K562 (cell line): Measurements from ENCODE around the gene UBE2I. TPM values are rescaled to one million over a fixed set of nuclear protein-coding genes. Genes with fewer than 3 reads are reported as not detected.
A peak's percentile ranks its signal among the peaks of the same experiment; 100 is the strongest.

Experiments used
- ATAC-seq: fragments of 200-7000 bp; cut with Tn5 transposase; 3 replicates; pipeline ENCODE4 v1.9.1; 2020; ENCODE audit warnings: moderate library complexity
- BruUV-seq: library from RNA; stranded (reverse); fragments of 400-500 nt; replicated peaks from 2 replicates; lab custom pipeline; 2021; lab: Mats Ljungman, UMichigan
- CTCF ChIA-PET: fragments of 300-600 bp; formaldehyde crosslinking; extraction: SDS; loops from one replicate; lab custom pipeline; 2021; ENCODE audit warnings: low intra/inter-chr PET ratio; lab: Yijun Ruan, JAX
- POLR2A ChIA-PET: fragments of 300-600, 350-650 bp; sonication (Branson Sonifier 250); formaldehyde crosslinking; extraction: SDS; loops from one replicate; lab custom pipeline; 2021; ENCODE audit warnings: antibody characterized with exemption, inconsistent platforms; lab: Yijun Ruan, JAX
- DNase-seq, 4 experiments: peaks; one replicate each; pipeline versions ENCODE4 v3.0.0 to v3.0.0-alpha.2; 2011 to 2018; ENCODE audit warnings: low spot score in 3 of 4, mixed read lengths in 3 of 4; ENCODE audit errors: extremely low read depth in 1 of 4
- FAIRE-seq: peaks from 2 replicates; lab custom pipeline; 2011; peaks lifted over from hg19 to GRCh38; lab: Jason Lieb, UNC
- H2AFZ ChIP-seq: 2 replicates; pipeline ENCODE4 v1.6.0; 2011; ENCODE audit warnings: low read depth, low read length, control low read depth, inconsistent platforms
- H3K27ac ChIP-seq: fragments of 200-600 bp; 3 replicates; pipeline ENCODE4 v1.8.0; 2011; ENCODE audit warnings: low read depth, mild to moderate bottlenecking, control low read depth, inconsistent platforms, low read length, moderate library complexity, mixed read lengths; ENCODE audit errors: extremely low read depth
- H3K27me3 ChIP-seq, 2 experiments: fragments of 300-600 bp in 1 of 2; 2 replicates in 1 of 2; 3 replicates in 1 of 2; pipeline versions ENCODE4 v1.6.0 to v1.8.0; 2011; ENCODE audit warnings: inconsistent platforms in 2 of 2, low read length in 2 of 2, mild to moderate bottlenecking in 1 of 2, mixed read lengths in 1 of 2, moderate library complexity in 1 of 2; ENCODE audit not compliant: control insufficient read depth in 2 of 2, insufficient read depth in 2 of 2
- H3K36me3 ChIP-seq: fragments of 300-600 bp; 3 replicates; pipeline ENCODE4 v1.8.0; 2011; ENCODE audit warnings: mild to moderate bottlenecking, low read length, inconsistent platforms; ENCODE audit not compliant: control insufficient read depth, insufficient read depth
- H3K4me1 ChIP-seq, 2 experiments: fragments of 200-600 bp in 1 of 2; replicated peaks in 1 of 2; 2 replicates in 1 of 2; 3 replicates in 1 of 2; pipeline versions ENCODE4 v1.5.1 to v1.8.0; 2011; ENCODE audit warnings: inconsistent platforms in 2 of 2, low read length in 2 of 2, mild to moderate bottlenecking in 1 of 2, mixed read lengths in 1 of 2, moderate library complexity in 1 of 2; ENCODE audit not compliant: control insufficient read depth in 2 of 2, insufficient read depth in 2 of 2
- H3K4me2 ChIP-seq: 2 replicates; pipeline ENCODE4 v1.6.1; 2011; ENCODE audit warnings: low read length, control low read depth, inconsistent platforms, mixed read lengths; ENCODE audit not compliant: insufficient read depth
- H3K4me3 ChIP-seq: fragments of 200-600 bp; sonication (generic), shearing (Covaris generic); 2 replicates; pipeline ENCODE4 v1.5.1; 2016; ENCODE audit warnings: control low read depth, inconsistent platforms
- H3K79me2 ChIP-seq: fragments of 200-600 bp; 3 replicates; pipeline ENCODE4 v1.8.0; 2011; ENCODE audit warnings: low read length, inconsistent platforms; ENCODE audit not compliant: control insufficient read depth, insufficient read depth
- H3K9ac ChIP-seq, 2 experiments: 2 replicates each; pipeline versions ENCODE4 v1.6.0 to v1.6.1; 2011; ENCODE audit warnings: low read depth in 2 of 2, low read length in 2 of 2, control low read depth in 1 of 2, inconsistent platforms in 1 of 2, mild to moderate bottlenecking in 1 of 2, mixed read lengths in 1 of 2; ENCODE audit not compliant: insufficient read depth in 1 of 2
- H3K9me1 ChIP-seq: one replicate; pipeline ENCODE4 v1.6.0; 2011; ENCODE audit warnings: inconsistent platforms, mild to moderate bottlenecking, low read length, moderate library complexity; ENCODE audit not compliant: control insufficient read depth, insufficient read depth
- H3K9me3 ChIP-seq: replicated peaks from 2 replicates; pipeline ENCODE4 v1.5.1; 2011; ENCODE audit warnings: low read depth, low read length, inconsistent platforms; ENCODE audit not compliant: control insufficient read depth, insufficient read depth
- H4K20me1 ChIP-seq: replicated peaks from 2 replicates; pipeline ENCODE4 v1.6.1; 2011; ENCODE audit warnings: low read length, inconsistent platforms, mixed read lengths; ENCODE audit not compliant: control insufficient read depth, insufficient read depth
- FOXA3 ChIP-seq, 2 experiments: fragments of 450-650 bp in 1 of 2; sonication (generic) in 1 of 2; formaldehyde crosslinking; IDR thresholded peaks in 1 of 2; conservative IDR thresholded peaks in 1 of 2; 2 replicates each; pipeline versions ENCODE4 v1.4.0 to v1.8.0; 2020 to 2022; ENCODE audit warnings: mild to moderate bottlenecking in 2 of 2, missing genetic modification reagents in 1 of 2
- HDAC1 ChIP-seq, 2 experiments: fragments of 450-650 bp; IDR thresholded peaks; 2 replicates each; pipeline ENCODE4 v1.6.1; 2016 to 2017; ENCODE audit warnings: inconsistent platforms in 1 of 2, mild to moderate bottlenecking in 1 of 2, moderate library complexity in 1 of 2
- LCOR ChIP-seq: sonication (generic); formaldehyde crosslinking; IDR thresholded peaks from 2 replicates; pipeline ENCODE4 v1.8.0; 2022; ENCODE audit warnings: mild to moderate bottlenecking, missing genetic modification reagents
- MEF2A ChIP-seq: IDR thresholded peaks from 2 replicates; pipeline ENCODE4 v1.6.1; 2011; ENCODE audit warnings: low read depth, mild to moderate bottlenecking, low read length, moderate library complexity; ENCODE audit not compliant: control insufficient read depth
- MXI1 ChIP-seq: IDR thresholded peaks from 2 replicates; pipeline ENCODE4 v1.6.1; 2011; ENCODE audit warnings: low read depth, mild to moderate bottlenecking, improper control_type of control experiment, low read length
- PRMT5 ChIP-seq: sonication (generic); formaldehyde crosslinking; IDR thresholded peaks from 2 replicates; pipeline ENCODE4 v1.5.0; 2020; ENCODE audit warnings: missing genetic modification reagents
- SMARCE1 ChIP-seq: fragments of 450-650 bp; IDR thresholded peaks from 2 replicates; pipeline ENCODE4 v1.7.1; 2016; ENCODE audit warnings: mild to moderate bottlenecking
- SMC3 ChIP-seq: conservative IDR thresholded peaks from 2 replicates; pipeline ENCODE4 v1.6.1; 2011; ENCODE audit warnings: low read depth, low read length, improper control_type of control experiment; ENCODE audit not compliant: insufficient read depth
- SRF ChIP-seq, 2 experiments: fragments of 250-450, 450-650 bp in 1 of 2; sonication (Bioruptor Pico) in 1 of 2; sonication (generic) in 1 of 2; formaldehyde crosslinking; IDR thresholded peaks; 2 replicates each; pipeline versions ENCODE4 v1.5.0 to v1.5.1; 2020 to 2022; ENCODE audit warnings: mild to moderate bottlenecking in 1 of 2, missing genetic modification reagents in 1 of 2
- WGBS: fragments of 100-300 bp; shearing (Covaris generic); methylation state at CpG from one replicate; pipeline ENCODE4 v1.1.6; 2016; ENCODE audit warnings: low coverage, mixed read lengths; ENCODE audit not compliant: insufficient coverage; ENCODE audit errors: missing lambda C conversion rate; 5-methylcytosine and 5-hydroxymethylcytosine counted together
- in situ Hi-C: fragments of 300-500 bp; cut with MboI; formaldehyde crosslinking; loops from 4 replicates; pipeline ENCODE4 v1.15.0; 2018; ENCODE audit warnings: inconsistent platforms, mixed read lengths
- intact Hi-C: fragments of 100-400 bp; cut with micrococcal nuclease; formaldehyde crosslinking; loops from 2 replicates; pipeline ENCODE4 v1.14.2; 2022
- polyA plus RNA-seq, 8 experiments: library from polyadenylated mRNA; depleted of rRNA in 4 of 8; stranded (reverse) in 5 of 8; unstranded in 3 of 8; fragments of >200 nt; fragmentation: Nextera tagmentation in 2 of 8; fragmentation: Illumina TruSeq in 1 of 8; extraction: Ambion mirVana in 2 of 8; extraction: Trizol in 1 of 8; gene quantifications; 2 replicates each; pipeline versions ENCODE4 v1.2.1 to v1.2.3, GENCODE V29; 2011 to 2014; ENCODE audit warnings: inconsistent platforms in 1 of 8, missing spikeins in 1 of 8
- total RNA-seq, 7 experiments: library from RNA; depleted of rRNA in 6 of 7; stranded (reverse); fragments of >200 nt in 6 of 7; fragmentation: Illumina TruSeq in 2 of 7; extraction: Trizol in 2 of 7; gene quantifications; 2 replicates each; pipeline versions ENCODE4 v1.2.1 to v1.2.3, GENCODE V29; 2011 to 2021; ENCODE audit warnings: low replicate concordance in 1 of 7
- TF ChIP-seq, protein P1 (sequence below): sonication (generic); formaldehyde crosslinking; IDR thresholded peaks from 2 replicates; pipeline ENCODE4 v1.8.0; 2023; ENCODE audit warnings: mild to moderate bottlenecking, missing genetic modification reagents
- TF ChIP-seq, protein P2 (sequence below): fragments of 250-450 bp; sonication (Bioruptor Pico); IDR thresholded peaks from 2 replicates; pipeline ENCODE4 v1.8.0; 2021; ENCODE audit warnings: moderate library complexity, mild to moderate bottlenecking, inconsistent platforms
- TF ChIP-seq, protein P3 (sequence below): fragments of 250-450 bp; sonication (Bioruptor Pico); IDR thresholded peaks from 2 replicates; pipeline ENCODE4 v1.4.0; 2020; ENCODE audit warnings: mild to moderate bottlenecking

Gene UBE2I
- total and polyA plus RNA-seq, 9 of the 15 experiments (the other 6 are each of a cell fraction or from before 2014, with no cell fraction given), result 36.6 to 254 (median 104) TPM

DNA sequence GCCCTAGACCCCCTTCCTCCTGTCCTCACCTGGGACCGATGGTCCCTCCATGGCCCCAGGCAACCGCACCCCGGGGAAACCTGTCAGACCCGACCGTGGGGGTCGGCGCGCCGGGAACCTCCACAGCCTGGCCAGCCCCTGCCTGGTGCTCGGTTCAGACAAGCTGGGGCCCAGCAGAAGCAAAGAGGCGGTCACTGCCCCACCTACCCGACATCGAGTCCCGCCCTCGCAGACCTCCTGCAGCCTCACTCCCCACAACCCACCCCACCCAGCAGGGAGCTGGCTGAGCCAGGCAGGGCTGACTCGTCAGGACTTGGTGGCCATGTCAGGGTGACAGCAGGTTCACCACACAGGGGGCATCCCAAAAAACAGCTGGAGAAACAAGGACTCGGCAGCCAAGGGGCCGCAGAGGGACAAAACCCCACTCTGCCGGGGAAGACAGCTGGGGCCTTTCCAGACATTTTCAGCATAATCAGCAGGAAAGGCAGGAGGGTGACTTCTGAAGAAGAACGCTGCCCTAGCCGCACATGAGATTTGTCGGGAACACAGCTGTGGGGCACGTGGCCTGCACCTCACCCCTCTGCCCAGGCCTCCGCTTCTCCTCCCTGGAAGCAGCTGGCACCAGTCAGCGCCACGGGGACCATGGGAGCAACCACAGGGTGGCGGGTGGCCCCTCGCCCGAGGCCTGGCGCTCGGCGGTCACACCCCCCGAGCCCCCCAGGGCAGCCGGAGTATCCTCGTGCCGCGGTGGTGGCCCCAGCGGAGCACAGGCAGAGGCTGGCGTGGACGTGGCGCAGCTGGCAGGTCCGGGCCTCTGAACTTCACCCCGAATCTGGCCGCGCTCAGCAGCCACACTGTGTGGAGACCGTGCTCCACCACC, 65.2 kb downstream of the UBE2I start:
- H3K4me2 ChIP-seq, result no peak overlapping the region
- DNase-seq (no peak), FAIRE-seq (no peak), ATAC-seq (no peak)
- peaks cover 8% of the 10 kb centered on the region; the same call in 1 of the 2 replicates for H4K20me1 ChIP-seq
- no peak overlapping the region for H2AFZ ChIP-seq
- CTCF ChIA-PET, result no interaction called here
- H3K9me1 ChIP-seq, result peaks cover 5% of the 10 kb centered on the region
- peaks cover 14 to 75% of the 10 kb centered on the region in 2 experiments; a peak in 4 of 5 replicates for H3K4me1 ChIP-seq
- H3K27ac ChIP-seq, result no peak overlapping the region
- 89% methylated on average over 37 of the region's 46 CpGs for whole genome bisulfite sequencing
- no TSS peak for BruUV-seq
- H3K36me3 ChIP-seq, result peaks cover 21% of the 10 kb centered on the region; the same call in 2 of the 3 replicates
- in situ Hi-C loops (no loop called here), intact Hi-C loops (no loop called here)
- H3K27me3 ChIP-seq, result no peaks in the 10 kb centered on the region
- H3K4me3 ChIP-seq, result no peak overlapping the region
- POLR2A ChIA-PET, result interaction anchor here (0.7 to 1.1 kb wide), 3 partner anchors 10 to 14 kb away, joined by 3 read pairs; no protein-coding TSS in a partner anchor
- H3K9ac ChIP-seq, result peak overlapping the region in 1 of 2 experiments; percentile 40; a peak in 1 of 4 replicates
- no peaks in the 10 kb centered on the region for H3K9me3 ChIP-seq
- H3K79me2 ChIP-seq, result peaks cover 36% of the 10 kb centered on the region
- TF ChIP-seq SMARCE1, result no peak
- no peak for TF ChIP-seq SMC3
- TF ChIP-seq PRMT5, result no peak
- TF ChIP-seq SRF (CRISPR knock-in tag; IDR thresholded peaks at IDR 0.05), result no peak
- no peak for TF ChIP-seq LCOR (CRISPR knock-in tag)
- TF ChIP-seq, protein P1, sequence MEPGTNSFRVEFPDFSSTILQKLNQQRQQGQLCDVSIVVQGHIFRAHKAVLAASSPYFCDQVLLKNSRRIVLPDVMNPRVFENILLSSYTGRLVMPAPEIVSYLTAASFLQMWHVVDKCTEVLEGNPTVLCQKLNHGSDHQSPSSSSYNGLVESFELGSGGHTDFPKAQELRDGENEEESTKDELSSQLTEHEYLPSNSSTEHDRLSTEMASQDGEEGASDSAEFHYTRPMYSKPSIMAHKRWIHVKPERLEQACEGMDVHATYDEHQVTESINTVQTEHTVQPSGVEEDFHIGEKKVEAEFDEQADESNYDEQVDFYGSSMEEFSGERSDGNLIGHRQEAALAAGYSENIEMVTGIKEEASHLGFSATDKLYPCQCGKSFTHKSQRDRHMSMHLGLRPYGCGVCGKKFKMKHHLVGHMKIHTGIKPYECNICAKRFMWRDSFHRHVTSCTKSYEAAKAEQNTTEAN (CRISPR knock-in tag), result no peak
- TF ChIP-seq HDAC1 (IDR thresholded peaks at IDR 0.05), result no peak
- TF ChIP-seq, protein P2, sequence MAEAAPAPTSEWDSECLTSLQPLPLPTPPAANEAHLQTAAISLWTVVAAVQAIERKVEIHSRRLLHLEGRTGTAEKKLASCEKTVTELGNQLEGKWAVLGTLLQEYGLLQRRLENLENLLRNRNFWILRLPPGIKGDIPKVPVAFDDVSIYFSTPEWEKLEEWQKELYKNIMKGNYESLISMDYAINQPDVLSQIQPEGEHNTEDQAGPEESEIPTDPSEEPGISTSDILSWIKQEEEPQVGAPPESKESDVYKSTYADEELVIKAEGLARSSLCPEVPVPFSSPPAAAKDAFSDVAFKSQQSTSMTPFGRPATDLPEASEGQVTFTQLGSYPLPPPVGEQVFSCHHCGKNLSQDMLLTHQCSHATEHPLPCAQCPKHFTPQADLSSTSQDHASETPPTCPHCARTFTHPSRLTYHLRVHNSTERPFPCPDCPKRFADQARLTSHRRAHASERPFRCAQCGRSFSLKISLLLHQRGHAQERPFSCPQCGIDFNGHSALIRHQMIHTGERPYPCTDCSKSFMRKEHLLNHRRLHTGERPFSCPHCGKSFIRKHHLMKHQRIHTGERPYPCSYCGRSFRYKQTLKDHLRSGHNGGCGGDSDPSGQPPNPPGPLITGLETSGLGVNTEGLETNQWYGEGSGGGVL (CRISPR knock-in tag), result no peak
- no peak for TF ChIP-seq MXI1
- no peak for TF ChIP-seq MEF2A
- TF ChIP-seq, protein P3, sequence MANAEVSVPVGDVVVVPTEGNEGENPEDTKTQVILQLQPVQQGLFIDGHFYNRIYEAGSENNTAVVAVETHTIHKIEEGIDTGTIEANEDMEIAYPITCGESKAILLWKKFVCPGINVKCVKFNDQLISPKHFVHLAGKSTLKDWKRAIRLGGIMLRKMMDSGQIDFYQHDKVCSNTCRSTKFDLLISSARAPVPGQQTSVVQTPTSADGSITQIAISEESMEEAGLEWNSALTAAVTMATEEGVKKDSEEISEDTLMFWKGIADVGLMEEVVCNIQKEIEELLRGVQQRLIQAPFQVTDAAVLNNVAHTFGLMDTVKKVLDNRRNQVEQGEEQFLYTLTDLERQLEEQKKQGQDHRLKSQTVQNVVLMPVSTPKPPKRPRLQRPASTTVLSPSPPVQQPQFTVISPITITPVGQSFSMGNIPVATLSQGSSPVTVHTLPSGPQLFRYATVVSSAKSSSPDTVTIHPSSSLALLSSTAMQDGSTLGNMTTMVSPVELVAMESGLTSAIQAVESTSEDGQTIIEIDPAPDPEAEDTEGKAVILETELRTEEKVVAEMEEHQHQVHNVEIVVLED (CRISPR knock-in tag), result no peak
- no peak for TF ChIP-seq FOXA3 (CRISPR knock-in tag; conservative IDR thresholded peaks at IDR 0.05 in 1 of 2, IDR thresholded peaks at IDR 0.05 in 1 of 2)
